ENCODE results near the gene KLHL40. TPM values are rescaled to one million over a fixed set of nuclear protein-coding genes. Genes with fewer than 3 reads are reported as not detected.

The KLHL40 gene
- total RNA-seq, 1 experiment from 2014 or later: not detected

- no peak overlapping the region for H4K8ac ChIP-seq (replicated peaks; ENCODE audit: insufficient read length, low read depth, low read length)
- no peaks in the 10 kb centered on the region; the same call in 1 of the 2 replicates for H3K4me1 ChIP-seq (ENCODE audit: insufficient read depth, low read length)
- Mint-ChIP-seq H3K9me3 (no peaks in the 10 kb centered on the region), H3K4me1 (peaks cover 19 to 25% of the 10 kb centered on the region in 2 experiments), H3K4me3 (peak overlapping the region in 1 of 2 experiments; percentile 30; a peak in 1 of 5 replicates), H3K27ac (peak overlapping the region in 1 of 3 experiments; percentile 70; a peak in 3 of 7 replicates), H3K36me3 (ENCODE audit: insufficient read depth in 1 of 3, low read depth in 3 of 3) (no peaks in the 10 kb centered on the region; a peak in 1 of 7 replicates), H3K27me3 (ENCODE audit: low read depth) (peaks cover 12% of the 10 kb centered on the region)
- no CpG with 5 or more reads among the region's 9 CpGs for WGBS (ENCODE audit: extremely low coverage, insufficient read length, low lambda C conversion rate)
- H2BK12ac ChIP-seq (ENCODE audit: insufficient read length, low read depth, low read length): no peak overlapping the region
- no peak overlapping the region for H4K91ac ChIP-seq (ENCODE audit: insufficient read length, low read depth, low read length)
- H3K79me2 ChIP-seq (ENCODE audit: insufficient read depth, low read length): no peaks in the 10 kb centered on the region
- H2AK5ac ChIP-seq (ENCODE audit: insufficient read length, low read length): no peak overlapping the region
- H3K9ac ChIP-seq (ENCODE audit: extremely low read depth, insufficient read length, low read length): no peak overlapping the region
- H3K4ac ChIP-seq (ENCODE audit: low read depth, low read length): no peak overlapping the region
- no peaks in the 10 kb centered on the region for H3K23me2 ChIP-seq (ENCODE audit: insufficient read length, low read depth, low read length, poor library complexity, severe bottlenecking)
- H3K18ac ChIP-seq (ENCODE audit: insufficient read length, low read depth, low read length): no peak overlapping the region
- H2BK5ac ChIP-seq (ENCODE audit: insufficient read length, low read length): no peak overlapping the region
- H3K27me3 ChIP-seq (ENCODE audit: insufficient read depth, low read length): no peaks in the 10 kb centered on the region; the same call in 1 of the 2 replicates
- H3K56ac ChIP-seq (ENCODE audit: insufficient read length, low read depth, low read length): no peak overlapping the region
- no peak overlapping the region for H3K23ac ChIP-seq (ENCODE audit: insufficient read length, low read depth, low read length)
- no peak overlapping the region for H2BK15ac ChIP-seq (ENCODE audit: low read depth, low read length)
- no peak overlapping the region for H2AFZ ChIP-seq (ENCODE audit: low read length)
- no peaks in the 10 kb centered on the region for H3K9me3 ChIP-seq (ENCODE audit: control insufficient read depth, low read depth, low read length)
- H3K14ac ChIP-seq (ENCODE audit: insufficient read depth, low read length): no peak overlapping the region
- H3K27ac ChIP-seq (ENCODE audit: insufficient read length, low read depth, low read length): no peak overlapping the region
- no peak overlapping the region for H2BK120ac ChIP-seq (ENCODE audit: low read depth, low read length, poor library complexity, severe bottlenecking)
- TF ChIP-seq CTCF (conservative IDR thresholded peaks at IDR 0.05): no peak
- no peak for DNase-seq
- H3K79me1 ChIP-seq (ENCODE audit: insufficient read depth, low read depth, low read length, poor library complexity, severe bottlenecking): no peaks in the 10 kb centered on the region
- no peak overlapping the region for H4K5ac ChIP-seq (ENCODE audit: insufficient read length, low read depth, low read length)
- no peak overlapping the region for H2BK20ac ChIP-seq (ENCODE audit: low read depth, low read length, poor library complexity, severe bottlenecking)
- no peak overlapping the region for H3T11ph ChIP-seq (ENCODE audit: low read length)
- no peaks in the 10 kb centered on the region for H4K20me1 ChIP-seq (ENCODE audit: control insufficient read depth, insufficient read depth, insufficient read length)
- no peak overlapping the region for H3K4me2 ChIP-seq (ENCODE audit: insufficient read depth, insufficient read length, low read length)
Observed at GRCh38 chr3:42689421-42690014, 4.2 kb downstream of the KLHL40 start.

Measured in H9 (cell line).